SK-N-SH (cell line): ENCODE measurements around the gene LIMS2. TPM values are rescaled to one million over a fixed set of nuclear protein-coding genes. Genes with fewer than 3 reads are reported as not detected.

Source experiments
- CTCF ChIA-PET: fragments of 300-600, 350-600 bp; formaldehyde crosslinking; extraction: SDS; loops from one replicate; lab custom pipeline; 2021; lab: Yijun Ruan, JAX
- POLR2A ChIA-PET: fragments of 350-600 bp; sonication (Branson Sonifier 250); formaldehyde crosslinking; extraction: SDS; loops from one replicate; lab custom pipeline; 2020; ENCODE audit warnings: antibody characterized with exemption, inconsistent platforms; lab: Yijun Ruan, JAX
- DNase-seq: peaks from one replicate; pipeline ENCODE4 v3.0.0; 2012
- H2AFZ ChIP-seq: fragments of 200-600 bp; sonication (generic); 2 replicates; pipeline ENCODE4 v1.8.1; 2016; ENCODE audit warnings: antibody characterized with exemption, mild to moderate bottlenecking, low read depth
- H3F3A ChIP-seq: fragments of 200-600 bp; sonication (generic); replicated peaks from 2 replicates; pipeline ENCODE3; 2016; ENCODE audit warnings: antibody characterized with exemption, mild to moderate bottlenecking; ENCODE audit not compliant: insufficient read depth
- H3K27ac ChIP-seq, 2 experiments: fragments of 200-500 bp in 1 of 2; fragments of 200-600 bp in 1 of 2; sonication (Bioruptor generic) in 1 of 2; sonication (generic), shearing (Covaris generic) in 1 of 2; 2 replicates each; pipeline versions ENCODE4 v1.5.1 to v1.6.1; 2014 to 2016; ENCODE audit warnings: low read depth in 2 of 2, inconsistent platforms in 1 of 2, low read length in 1 of 2, mild to moderate bottlenecking in 1 of 2, mixed read lengths in 1 of 2
- H3K27me3 ChIP-seq: fragments of 200-600 bp; sonication (generic), shearing (Covaris generic); 2 replicates; pipeline ENCODE4 v1.6.1; 2016; ENCODE audit warnings: mixed run types; ENCODE audit not compliant: insufficient read depth
- H3K36me3 ChIP-seq, 2 experiments: fragments of 200-500 bp in 1 of 2; fragments of 200-600 bp in 1 of 2; sonication (Bioruptor generic) in 1 of 2; sonication (generic) in 1 of 2; replicated peaks in 1 of 2; 2 replicates each; pipeline versions ENCODE3 to v1.5.1; 2014 to 2016; ENCODE audit warnings: low read length in 1 of 2, mild to moderate bottlenecking in 1 of 2; ENCODE audit not compliant: insufficient read depth in 2 of 2, control insufficient read depth in 1 of 2
- H3K4me1 ChIP-seq, 2 experiments: fragments of 200-500 bp in 1 of 2; fragments of 200-600 bp in 1 of 2; sonication (Bioruptor generic) in 1 of 2; sonication (generic), shearing (Covaris generic) in 1 of 2; 2 replicates each; pipeline versions ENCODE4 v1.5.1 to v1.6.1; 2014 to 2016; ENCODE audit warnings: low read depth in 1 of 2, low read length in 1 of 2, mixed run types in 1 of 2; ENCODE audit not compliant: insufficient read depth in 2 of 2, control insufficient read depth in 1 of 2
- H3K4me2 ChIP-seq: fragments of 200-600 bp; sonication (generic), shearing (Covaris generic); 2 replicates; pipeline ENCODE4 v1.6.1; 2017; ENCODE audit warnings: mixed run types
- H3K4me3 ChIP-seq, 2 experiments: fragments of 200-500 bp in 1 of 2; fragments of 200-600 bp in 1 of 2; sonication (Bioruptor generic) in 1 of 2; sonication (generic), shearing (Covaris generic) in 1 of 2; 2 replicates each; pipeline versions ENCODE4 v1.5.1 to v1.8.1; 2014 to 2016; ENCODE audit warnings: low read depth in 2 of 2, inconsistent platforms in 1 of 2, low read length in 1 of 2, mild to moderate bottlenecking in 1 of 2, mixed read lengths in 1 of 2, moderate library complexity in 1 of 2
- H3K79me2 ChIP-seq: fragments of 200-600 bp; sonication (generic); 2 replicates; pipeline ENCODE4 v1.8.1; 2017; ENCODE audit warnings: mild to moderate bottlenecking; ENCODE audit not compliant: insufficient read depth
- H3K9ac ChIP-seq: fragments of 200-600 bp; sonication (generic); 2 replicates; pipeline ENCODE4 v1.6.1; 2017; ENCODE audit warnings: mixed run types
- H3K9me2 ChIP-seq: fragments of 200-600 bp; sonication (generic); 2 replicates; pipeline ENCODE4 v1.6.1; 2017; ENCODE audit warnings: mixed run types
- H3K9me3 ChIP-seq: fragments of 200-600 bp; sonication (generic); 2 replicates; pipeline ENCODE4 v1.6.1; 2017; ENCODE audit warnings: mixed run types, mild to moderate bottlenecking, moderate library complexity
- H4K20me1 ChIP-seq: fragments of 200-600 bp; sonication (generic); 2 replicates; pipeline ENCODE4 v1.6.1; 2017; ENCODE audit warnings: mild to moderate bottlenecking, mixed run types; ENCODE audit not compliant: insufficient read depth
- EP300 ChIP-seq, 2 experiments: IDR thresholded peaks; 2 replicates each; pipeline versions ENCODE4 v1.4.0 to v1.6.1; 2012; ENCODE audit warnings: borderline replicate concordance in 1 of 2, low read depth in 1 of 2, low read length in 1 of 2
- FOXJ3 ChIP-seq: sonication (generic); formaldehyde crosslinking; IDR thresholded peaks from 2 replicates; pipeline ENCODE4 v1.5.1; 2020; ENCODE audit warnings: mild to moderate bottlenecking, missing genetic modification reagents
- GATA2 ChIP-seq: sonication (generic); formaldehyde crosslinking; IDR thresholded peaks from 2 replicates; pipeline ENCODE4 v1.5.0; 2020; ENCODE audit warnings: mild to moderate bottlenecking, missing genetic modification reagents
- MAX ChIP-seq: IDR thresholded peaks from 2 replicates; pipeline ENCODE4 v1.4.0; 2012; ENCODE audit warnings: low read depth
- MEF2A ChIP-seq: IDR thresholded peaks from 2 replicates; pipeline ENCODE4 v1.4.0; 2012; ENCODE audit warnings: low read depth, borderline replicate concordance
- NFIC ChIP-seq: IDR thresholded peaks from 2 replicates; pipeline ENCODE4 v1.4.0; 2012; ENCODE audit warnings: borderline replicate concordance
- POLR2AphosphoS5 ChIP-seq: IDR thresholded peaks from 2 replicates; pipeline ENCODE4 v1.6.1; 2012; ENCODE audit warnings: low read depth, low read length
- RAD21 ChIP-seq: IDR thresholded peaks from 2 replicates; pipeline ENCODE4 v1.6.1; 2012; ENCODE audit warnings: mild to moderate bottlenecking, low read length
- RFX5 ChIP-seq: IDR thresholded peaks from 2 replicates; pipeline ENCODE4 v1.6.1; 2012; ENCODE audit warnings: mild to moderate bottlenecking, improper control_type of control experiment, low read length
- TAF1 ChIP-seq: IDR thresholded peaks from 2 replicates; pipeline ENCODE4 v1.6.1; 2012; ENCODE audit warnings: low read depth, mild to moderate bottlenecking, low read length, moderate library complexity, borderline replicate concordance
- whole genome bisulfite sequencing: methylation state at CpG from one replicate; pipeline ENCODE4 v1.1.6; 2017; ENCODE audit warnings: low lambda C conversion rate; 5-methylcytosine and 5-hydroxymethylcytosine counted together
- polyA plus RNA-seq, 3 experiments: library from polyadenylated mRNA; depleted of rRNA; stranded (reverse); fragments of >200 nt; gene quantifications; 2 replicates each; pipeline ENCODE4 v1.2.3, GENCODE V29; 2012
- TF ChIP-seq, protein P1 (sequence below): fragments of 150-350 bp; IDR thresholded peaks from 2 replicates; pipeline ENCODE4 v1.6.1; 2017; ENCODE audit warnings: antibody characterized with exemption, low read length, low read depth, borderline replicate concordance
- TF ChIP-seq, protein P2 (sequence below): fragments of 150-350 bp; IDR thresholded peaks from 2 replicates; pipeline ENCODE4 v1.6.1; 2016; ENCODE audit warnings: mild to moderate bottlenecking, low read depth, low read length

Gene LIMS2
- polyA plus RNA-seq, 1 of the 3 experiments (the other 2 are of a cell fraction) = 2.7 TPM

- TF ChIP-seq, protein P1, sequence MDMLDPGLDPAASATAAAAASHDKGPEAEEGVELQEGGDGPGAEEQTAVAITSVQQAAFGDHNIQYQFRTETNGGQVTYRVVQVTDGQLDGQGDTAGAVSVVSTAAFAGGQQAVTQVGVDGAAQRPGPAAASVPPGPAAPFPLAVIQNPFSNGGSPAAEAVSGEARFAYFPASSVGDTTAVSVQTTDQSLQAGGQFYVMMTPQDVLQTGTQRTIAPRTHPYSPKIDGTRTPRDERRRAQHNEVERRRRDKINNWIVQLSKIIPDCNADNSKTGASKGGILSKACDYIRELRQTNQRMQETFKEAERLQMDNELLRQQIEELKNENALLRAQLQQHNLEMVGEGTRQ = no peak
- TF ChIP-seq TAF1 = peak; percentile 97
- no peak for TF ChIP-seq FOXJ3 (CRISPR knock-in tag)
- no peak for TF ChIP-seq GATA2 (CRISPR knock-in tag)
- no peak for TF ChIP-seq MEF2A
- TF ChIP-seq EP300 (IDR thresholded peaks at IDR 0.05; ENCODE audit: borderline replicate concordance in 1 of 2, low read depth in 1 of 2, low read length in 1 of 2) = no peak
- peak; percentile 93 for TF ChIP-seq POLR2AphosphoS5
- TF ChIP-seq, protein P2, sequence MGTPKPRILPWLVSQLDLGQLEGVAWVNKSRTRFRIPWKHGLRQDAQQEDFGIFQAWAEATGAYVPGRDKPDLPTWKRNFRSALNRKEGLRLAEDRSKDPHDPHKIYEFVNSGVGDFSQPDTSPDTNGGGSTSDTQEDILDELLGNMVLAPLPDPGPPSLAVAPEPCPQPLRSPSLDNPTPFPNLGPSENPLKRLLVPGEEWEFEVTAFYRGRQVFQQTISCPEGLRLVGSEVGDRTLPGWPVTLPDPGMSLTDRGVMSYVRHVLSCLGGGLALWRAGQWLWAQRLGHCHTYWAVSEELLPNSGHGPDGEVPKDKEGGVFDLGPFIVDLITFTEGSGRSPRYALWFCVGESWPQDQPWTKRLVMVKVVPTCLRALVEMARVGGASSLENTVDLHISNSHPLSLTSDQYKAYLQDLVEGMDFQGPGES = no peak
These were observed 25.9 kb upstream of the LIMS2 start, which contains the start of gene SFT2D3 (continued) for GRCh38 chr2:127701193-127701650.

- H4K20me1 ChIP-seq = no peaks in the 10 kb centered on the region
- ChIA-PET CTCF (no interaction called here), POLR2A (interaction anchor here (0.6 to 1.0 kb wide), 4 partner anchors 11 to 174 kb away, joined by 3 to 7 read pairs (median 4); partner anchors contain the start of gene IWS1)
- peak overlapping the region; percentile 64 to 95 for H3K27ac ChIP-seq
- H3F3A ChIP-seq = peaks cover 18% of the 10 kb centered on the region
- peaks cover 15 to 31% of the 10 kb centered on the region in 2 experiments for H3K36me3 ChIP-seq
- peak overlapping the region; percentile 97 for H3K4me2 ChIP-seq
- H3K9me2 ChIP-seq = no peaks in the 10 kb centered on the region
- 60% methylated on average over 17 of the region's 17 CpGs for WGBS
- peaks cover 30% of the 10 kb centered on the region for H3K79me2 ChIP-seq
- H3K4me3 ChIP-seq = peak overlapping the region; percentile 60 to 81
- no peaks in the 10 kb centered on the region for H3K27me3 ChIP-seq
- peak overlapping the region; percentile 75 for H3K9ac ChIP-seq
- no peaks in the 10 kb centered on the region for H3K9me3 ChIP-seq
- no peak for TF ChIP-seq RFX5
- no peak for TF ChIP-seq POLR2AphosphoS5
- TF ChIP-seq NFIC = no peak
- no peak for TF ChIP-seq TAF1
- TF ChIP-seq RAD21 = no peak
- no peak for TF ChIP-seq MAX
- TF ChIP-seq, protein P1 = no peak
- no peak for DNase-seq
- peak overlapping the region; percentile 82 for H2AFZ ChIP-seq
- peaks cover 6 to 17% of the 10 kb centered on the region in 2 experiments; a peak in 3 of 4 replicates for H3K4me1 ChIP-seq
These were observed 25.3 kb upstream of the LIMS2 start for GRCh38 chr2:127700527-127701192.
